DMS 273 treated with DMSO at 0.1 percent for 48 hours (cell line): ENCODE data around the gene LRRK1.

ENCODE experiments used
- DNase-seq: peaks from one replicate; lab custom pipeline; 2025; lab: John Stamatoyannopoulos, UW

LRRK1 gene

GRCh38 chr15:100892013-100892355, 27.2 kb upstream of the LRRK1 start:
- DNase-seq, result no peak

GRCh38 chr15:100893261-100893963, 25.7 kb upstream of the LRRK1 start:
- no peak for DNase-seq

- no peak for DNase-seq
Observed at GRCh38 chr15:100893964-100894295, 25.2 kb upstream of the LRRK1 start.

- DNase-seq, result no peak
Observed at GRCh38 chr15:100895721-100896120, 23.4 kb upstream of the LRRK1 start.

GRCh38 chr15:100897221-100898151, 21.7 kb upstream of the LRRK1 start:
- no peak for DNase-seq

GRCh38 chr15:100898152-100898490, 21.0 kb upstream of the LRRK1 start:
- DNase-seq, result no peak

- no peak for DNase-seq
Observed at GRCh38 chr15:100898661-100899462, 20.3 kb upstream of the LRRK1 start.

- no peak for DNase-seq
Observed at GRCh38 chr15:100899601-100900000, 19.6 kb upstream of the LRRK1 start.

GRCh38 chr15:100900136-100900794, 18.9 kb upstream of the LRRK1 start:
- no peak for DNase-seq

GRCh38 chr15:100900795-100901169, 18.4 kb upstream of the LRRK1 start:
- no peak for DNase-seq

- DNase-seq, result no peak
Observed at GRCh38 chr15:100901296-100901695, 17.9 kb upstream of the LRRK1 start.

GRCh38 chr15:100901702-100902435, 17.3 kb upstream of the LRRK1 start:
- DNase-seq, result no peak

- DNase-seq, result peak; percentile 70
Observed at GRCh38 chr15:100902436-100903167, 16.6 kb upstream of the LRRK1 start.

- no peak for DNase-seq
Observed at GRCh38 chr15:100903168-100903554, 16.0 kb upstream of the LRRK1 start.

GRCh38 chr15:100905850-100906249, 13.3 kb upstream of the LRRK1 start:
- DNase-seq, result no peak

- no peak for DNase-seq
Observed at GRCh38 chr15:100908466-100908865, 10.7 kb upstream of the LRRK1 start.

- no peak for DNase-seq
Observed at GRCh38 chr15:100909565-100909964, 9.6 kb upstream of the LRRK1 start.

- DNase-seq, result no peak
Observed at GRCh38 chr15:100909989-100910955, 8.9 kb upstream of the LRRK1 start.

- no peak for DNase-seq
Observed at GRCh38 chr15:100911086-100911485, 8.1 kb upstream of the LRRK1 start.

- no peak for DNase-seq
Observed at GRCh38 chr15:100913961-100914360, 5.2 kb upstream of the LRRK1 start.
